HG03432 (cell line): ENCODE results near the gene GIT1.

Experiments
- ATAC-seq: cut with Tn5 transposase; IDR thresholded peaks from one replicate; pipeline ENCODE4 v1.9.1; 2021; ENCODE audit warnings: mild to moderate bottlenecking, moderate library complexity; ENCODE audit not compliant: unreplicated experiment

GIT1 gene

GRCh38 chr17:29593591-29594518 is 4.4 kb upstream of the GIT1 start:
- ATAC-seq, result no peak

DNA sequence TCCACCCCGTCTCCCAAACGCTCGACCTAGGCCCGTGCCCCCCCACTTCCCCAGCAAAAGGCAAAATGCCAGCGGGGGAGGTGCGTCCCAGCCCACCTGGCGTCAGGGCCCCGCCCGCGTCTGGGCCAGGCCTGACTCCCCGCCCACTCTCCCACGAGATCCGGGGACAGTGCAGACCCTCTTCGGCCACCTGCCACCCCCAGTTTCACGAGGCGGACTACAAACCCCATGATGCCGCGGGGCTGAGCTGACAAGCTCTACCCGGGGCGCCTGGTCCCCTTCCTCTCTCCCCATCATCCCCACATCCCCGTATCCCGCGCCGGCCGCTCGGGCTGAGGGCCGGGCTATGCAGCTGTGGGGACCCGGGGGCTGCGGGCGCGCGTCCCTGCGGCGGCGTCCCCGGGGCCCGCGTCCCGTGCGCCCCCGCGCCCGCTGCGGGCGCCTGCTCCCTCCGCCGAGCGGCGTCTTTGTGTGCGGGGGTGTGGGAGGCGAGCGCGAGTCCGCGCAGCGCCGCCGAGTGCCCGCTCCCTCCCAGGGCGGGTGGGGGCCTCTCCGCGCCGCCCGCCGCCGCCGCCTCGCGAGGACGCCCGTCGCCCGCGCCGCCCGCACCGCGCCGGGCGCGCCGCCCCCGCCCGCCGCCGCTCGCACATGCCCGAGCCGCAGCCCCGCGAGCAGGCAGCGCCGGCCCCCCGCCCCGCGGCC is 3.6 kb upstream of the GIT1 start, which contains the start of gene ANKRD13B:
Gene ANKRD13B, plus strand, starts transcription at position 283 of the 702 bp plus-strand sequence. CDS start 490 bp downstream, outside the sequence.
- no peak for ATAC-seq

GRCh38 chr17:29591737-29592608 is 2.5 kb upstream of the GIT1 start:
- no peak for ATAC-seq

DNA sequence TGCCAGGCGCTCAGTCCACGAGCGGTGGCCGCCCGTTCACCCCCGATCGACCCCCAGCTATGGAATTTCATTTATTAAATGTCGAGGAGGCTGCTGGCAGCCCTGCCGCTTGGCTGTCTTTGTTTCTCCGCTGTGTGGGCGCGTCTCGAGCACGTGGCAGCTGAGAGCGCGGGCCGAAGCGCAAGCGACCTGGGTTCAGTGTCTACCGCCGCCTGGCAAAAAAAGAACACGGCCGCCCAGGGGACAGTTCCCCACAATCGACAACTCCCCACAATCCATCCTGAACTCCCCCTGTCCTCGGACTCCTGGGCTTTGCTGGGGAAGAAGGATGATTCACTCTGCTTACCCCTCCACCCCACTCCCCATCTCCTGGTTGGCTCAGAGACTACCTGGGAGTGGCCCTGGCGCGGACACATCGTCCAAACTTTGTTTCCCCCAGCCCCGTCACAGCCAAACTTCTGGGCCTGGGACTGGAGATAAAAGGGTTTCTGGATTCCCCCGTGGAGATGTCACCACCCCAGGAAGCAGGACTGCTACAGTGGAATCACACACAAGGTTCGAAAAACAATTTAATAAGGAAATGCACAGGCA is 1.8 kb upstream of the GIT1 start:
- no peak for ATAC-seq

- ATAC-seq, result no peak
Measured at GRCh38 chr17:29590411-29591145, 1.1 kb upstream of the GIT1 start.

DNA sequence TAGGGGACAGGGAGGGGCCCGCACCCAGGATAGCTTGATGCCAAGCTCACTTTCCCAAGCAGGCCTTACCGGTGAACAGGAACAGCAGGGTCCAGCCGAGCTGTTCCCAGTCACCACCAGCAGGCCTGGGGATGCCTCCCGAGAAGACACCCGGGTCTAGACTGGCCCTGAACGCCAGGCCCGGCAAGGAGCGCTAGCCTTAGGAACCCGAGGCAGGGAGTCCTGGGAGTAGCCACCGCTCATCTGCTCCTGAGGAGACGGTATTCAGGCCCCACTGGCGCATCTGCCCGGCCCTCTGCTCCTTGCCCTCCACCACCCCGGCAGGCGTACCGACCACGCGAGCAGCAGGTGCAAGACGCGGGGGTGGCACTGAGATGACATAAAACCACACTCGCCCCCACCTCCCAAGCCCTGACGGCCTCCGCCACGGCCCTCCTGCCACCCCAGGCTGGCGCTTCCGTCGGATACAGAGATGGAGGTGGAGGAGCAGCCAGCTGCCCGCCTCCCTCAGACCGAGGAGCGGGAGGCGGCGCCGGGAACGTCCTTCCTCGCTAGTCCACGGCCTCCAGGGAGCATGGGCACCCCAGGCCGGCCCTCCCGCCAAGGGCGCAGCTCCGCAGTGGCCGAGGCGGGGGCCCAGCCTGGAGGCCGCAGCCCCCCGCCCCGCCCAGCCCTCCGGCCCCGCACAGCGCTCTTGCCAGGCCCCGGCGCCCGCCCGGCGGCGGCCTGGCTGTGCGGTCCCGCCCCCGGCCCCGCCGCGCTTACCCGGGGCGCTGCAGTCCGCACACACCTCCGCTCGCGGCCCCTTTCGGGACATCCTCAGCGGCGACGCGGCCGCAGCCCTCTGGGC is 661 bp downstream of the GIT1 start:
- ATAC-seq, result peak; percentile 18

GRCh38 chr17:29588017-29588561 is 1.4 kb downstream of the GIT1 start:
- ATAC-seq, result no peak

DNA sequence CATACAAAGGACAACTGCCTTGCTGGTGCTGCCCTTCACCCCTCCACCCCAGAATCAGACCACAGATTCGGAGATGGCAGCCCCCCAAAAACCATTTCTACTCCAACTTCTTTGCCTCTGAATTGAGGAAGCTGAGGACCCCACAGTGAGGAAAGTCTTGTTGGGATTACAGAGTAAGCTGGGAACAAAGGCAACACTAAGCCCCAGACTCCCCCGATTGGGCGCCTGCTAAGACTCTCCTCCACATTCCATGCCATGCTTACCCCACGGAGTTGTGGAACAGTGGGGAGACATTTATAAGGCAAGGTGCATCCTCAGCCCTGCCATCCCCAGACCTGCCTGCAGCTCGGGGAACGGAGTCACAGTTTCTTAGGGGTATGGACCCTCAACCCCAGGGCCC is 1.9 kb downstream of the GIT1 start:
- no peak for ATAC-seq

DNA sequence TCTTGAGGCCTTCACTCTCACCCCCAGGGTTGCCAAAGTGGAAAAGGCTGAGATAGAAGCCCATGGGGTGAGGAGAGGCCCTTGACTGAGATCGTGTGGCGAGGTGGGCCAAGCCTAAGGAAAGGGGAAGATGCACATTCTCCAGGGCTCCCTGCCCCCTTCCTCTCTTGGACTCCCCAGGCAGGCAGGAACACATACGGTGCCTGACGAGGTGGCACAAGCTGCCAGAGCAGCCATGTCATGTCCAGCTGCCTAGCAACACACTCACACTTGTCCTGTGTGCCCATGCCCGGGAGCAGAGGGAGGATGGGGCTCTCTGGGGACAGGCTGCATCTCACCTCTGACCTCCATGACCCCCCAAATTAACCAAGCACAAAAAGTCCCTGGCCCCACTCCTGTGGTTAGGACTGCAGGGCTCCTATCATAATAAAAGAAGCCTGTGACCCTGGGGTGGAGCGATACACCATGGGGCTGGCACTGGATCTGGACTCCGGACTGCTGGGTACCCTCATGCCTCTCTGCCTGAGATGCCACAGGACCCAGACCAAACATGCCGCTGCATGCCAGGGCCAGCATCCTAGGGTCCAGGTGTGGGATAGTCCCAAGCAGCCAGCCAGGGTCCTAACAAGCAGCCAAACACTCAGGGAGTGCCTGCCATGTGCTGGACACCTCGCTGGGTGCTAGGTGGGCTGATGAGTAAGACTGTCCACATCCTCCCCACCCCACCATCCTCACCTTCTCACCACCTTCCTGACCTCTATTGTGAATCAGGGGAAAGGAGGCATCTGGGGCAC is 2.6 kb downstream of the GIT1 start:
- ATAC-seq, result no peak

DNA sequence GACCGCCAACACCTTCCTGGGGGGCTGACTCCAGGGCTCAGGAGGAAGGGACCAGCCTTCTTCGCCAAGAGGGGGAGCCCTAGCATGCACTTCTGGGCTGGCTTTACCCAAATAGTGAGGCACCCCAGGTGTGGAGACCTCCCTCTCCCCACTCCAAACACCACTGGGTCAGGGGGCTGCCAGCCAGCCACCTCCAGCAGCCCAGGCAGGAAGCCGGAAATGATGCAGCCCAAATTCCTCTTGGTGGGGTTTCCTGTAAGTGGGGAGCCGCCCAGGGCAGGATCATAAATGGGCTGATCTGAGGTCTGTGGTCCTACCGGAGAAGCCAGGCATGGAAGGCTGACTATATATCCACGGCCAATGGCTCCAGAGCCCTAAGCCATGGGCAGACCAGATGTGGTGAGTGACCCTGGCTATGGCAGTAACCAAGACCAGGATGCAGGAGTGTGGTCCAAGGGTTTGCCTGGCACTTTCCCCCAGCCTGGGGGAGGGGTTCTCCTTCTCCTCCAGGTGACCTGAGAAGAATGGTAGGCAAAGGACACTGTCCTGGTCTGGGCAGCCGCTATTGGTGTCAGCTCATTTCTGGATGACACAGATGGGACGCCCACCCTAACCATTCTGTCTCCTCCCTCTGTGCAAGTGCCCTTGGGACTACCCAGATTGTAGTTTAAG is 4.2 kb downstream of the GIT1 start:
- no peak for ATAC-seq

DNA sequence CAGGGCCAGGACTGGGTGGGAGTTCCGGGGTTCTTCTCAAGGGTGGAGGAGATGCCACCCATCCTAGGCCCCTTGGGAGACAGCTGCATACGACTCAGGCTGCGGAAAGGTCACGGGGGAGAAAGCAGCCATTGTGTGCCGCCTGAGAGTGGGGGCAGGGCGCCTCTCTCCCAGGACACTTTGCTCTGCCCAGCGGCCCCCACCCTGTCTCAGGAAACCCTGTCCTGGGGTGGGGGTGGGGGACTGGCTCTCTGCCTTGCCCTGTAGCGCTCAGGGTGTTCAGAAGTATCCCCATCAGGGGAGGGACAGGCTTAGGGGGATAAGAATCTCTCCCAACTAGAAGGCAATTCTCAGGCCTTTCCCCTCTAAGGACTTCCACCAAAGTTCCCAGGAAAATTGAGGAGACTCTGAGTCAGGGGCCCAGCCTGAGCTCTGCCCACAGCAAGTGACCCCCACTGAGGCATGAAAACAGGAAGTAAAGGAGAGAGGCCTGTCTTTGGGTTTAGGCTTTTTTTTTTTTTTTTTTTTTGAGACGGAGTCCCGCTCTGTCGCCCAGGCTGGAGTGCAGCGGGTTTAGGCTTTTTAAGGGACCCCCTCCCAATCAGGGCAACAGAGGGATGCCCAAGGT is 4.9 kb downstream of the GIT1 start:
- ATAC-seq, result no peak

DNA sequence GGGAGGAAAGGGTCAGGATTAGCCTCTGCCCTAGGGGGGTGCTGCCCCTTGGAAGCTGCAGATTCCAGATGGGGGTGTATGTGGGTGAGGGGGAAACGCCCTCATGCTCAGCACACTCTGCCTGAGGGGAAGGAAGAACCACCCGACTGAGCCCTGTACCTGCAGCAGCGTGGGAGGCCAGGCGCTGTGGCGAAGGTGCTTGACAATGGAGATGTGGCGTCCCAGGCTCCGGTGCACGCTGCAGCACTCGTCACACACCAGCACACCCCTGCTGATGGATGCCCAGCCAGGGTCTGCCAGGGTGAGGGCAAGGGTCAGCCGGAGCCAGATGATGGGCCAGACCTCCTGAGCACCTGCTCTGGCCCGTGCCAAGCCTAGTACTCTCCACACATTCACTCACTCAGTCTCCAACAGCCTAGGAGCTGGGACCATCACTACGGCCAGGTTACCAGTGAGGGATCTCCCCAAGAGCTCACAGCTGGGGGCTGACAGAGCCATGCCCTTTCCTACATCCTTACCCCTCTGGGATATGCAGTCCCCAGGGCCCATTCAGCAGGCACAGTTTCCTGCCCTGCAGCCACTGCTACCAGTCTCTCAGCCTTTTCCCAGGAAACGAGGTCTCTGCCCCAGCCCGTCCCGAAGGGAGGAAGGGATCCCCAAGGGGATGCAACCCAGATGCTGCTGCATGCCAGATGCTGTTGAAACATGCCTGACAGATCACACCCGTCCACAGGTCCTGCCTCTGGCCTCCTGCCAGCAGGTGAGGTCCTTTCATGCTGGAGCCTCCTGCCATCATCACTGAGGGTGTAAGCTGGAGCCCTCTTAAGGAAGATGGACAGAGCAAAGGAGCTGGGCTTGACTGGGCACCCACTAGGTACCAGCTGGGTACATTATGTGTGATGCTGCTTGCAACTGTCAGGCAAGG is 5.9 kb downstream of the GIT1 start:
- ATAC-seq, result no peak

GRCh38 chr17:29582772-29583171 is 6.7 kb downstream of the GIT1 start:
- ATAC-seq, result no peak

- ATAC-seq, result no peak
Measured at GRCh38 chr17:29582254-29582765, 7.1 kb downstream of the GIT1 start.

GRCh38 chr17:29581583-29582253 is 7.7 kb downstream of the GIT1 start:
- ATAC-seq, result no peak
